GM12878 (cell line): Measurements from ENCODE around the gene GSG1L. TPM values are rescaled to one million over a fixed set of nuclear protein-coding genes. Genes with fewer than 3 reads are reported as not detected.

ENCODE experiments used
- ATAC-seq: fragments of 200-7000 bp; cut with Tn5 transposase; 3 replicates; pipeline ENCODE4 v1.9.1; 2020; ENCODE audit warnings: mild to moderate bottlenecking, moderate library complexity
- BruUV-seq: library from RNA; stranded (reverse); fragments of 400-500 nt; replicated peaks from 2 replicates; lab custom pipeline; 2021; lab: Mats Ljungman, UMichigan
- CTCF ChIA-PET: fragments of 300-600 bp; sonication (Branson Sonifier 250); formaldehyde crosslinking; extraction: SDS; loops from one replicate; lab custom pipeline; 2021; ENCODE audit warnings: inconsistent platforms; lab: Yijun Ruan, JAX
- POLR2A ChIA-PET: fragments of 350-600 bp; formaldehyde crosslinking; extraction: SDS; loops from one replicate; lab custom pipeline; 2021; ENCODE audit warnings: inconsistent platforms; lab: Charles Lee
- RAD21 ChIA-PET: fragments of 300-600 bp; sonication (Branson Sonifier 250); formaldehyde crosslinking; loops from one replicate; lab custom pipeline; 2023; ENCODE audit warnings: antibody characterized with exemption; ENCODE audit not compliant: unreplicated experiment; lab: Charles Lee
- SMC1A ChIA-PET: fragments of 300-600 bp; sonication (Branson Sonifier 250); formaldehyde crosslinking; loops from one replicate; lab custom pipeline; 2023; ENCODE audit not compliant: unreplicated experiment, uncharacterized antibody; lab: Charles Lee
- DNase-seq: peaks from one replicate; pipeline ENCODE4 v3.0.0-alpha.2; 2011; ENCODE audit warnings: low read depth, low spot score
- FAIRE-seq: peaks from 3 replicates; lab custom pipeline; 2011; peaks lifted over from hg19 to GRCh38; lab: Jason Lieb, UNC
- H2AFZ ChIP-seq: 2 replicates; pipeline ENCODE4 v1.6.0; 2011; ENCODE audit warnings: low read depth, low read length, control low read depth; ENCODE audit not compliant: control insufficient read depth
- H3K27ac ChIP-seq: 2 replicates; pipeline ENCODE4 v1.5.1; 2011; ENCODE audit warnings: control low read depth; ENCODE audit not compliant: control insufficient read depth, insufficient read depth
- H3K27me3 ChIP-seq, 2 experiments: replicated peaks in 1 of 2; 2 replicates each; pipeline versions ENCODE4 v1.6.0 to v1.6.1; 2011; ENCODE audit warnings: low read length in 1 of 2; ENCODE audit not compliant: control insufficient read depth in 2 of 2, insufficient read depth in 2 of 2
- H3K36me3 ChIP-seq, 2 experiments: 2 replicates each; pipeline ENCODE4 v1.5.1; 2011; ENCODE audit warnings: low read length in 1 of 2; ENCODE audit not compliant: control insufficient read depth in 2 of 2, insufficient read depth in 2 of 2
- H3K4me1 ChIP-seq: 2 replicates; pipeline ENCODE4 v1.6.1; 2011; ENCODE audit warnings: mild to moderate bottlenecking, low read length, moderate library complexity, mixed read lengths; ENCODE audit not compliant: control insufficient read depth, insufficient read depth
- H3K4me2 ChIP-seq: 2 replicates; pipeline ENCODE4 v1.6.0; 2011; ENCODE audit warnings: control low read depth; ENCODE audit not compliant: control insufficient read depth, insufficient read depth
- H3K4me3 ChIP-seq: fragments of 200-600 bp; sonication (generic); 2 replicates; pipeline ENCODE4 v1.5.1; 2016
- H3K79me2 ChIP-seq: 2 replicates; pipeline ENCODE4 v1.6.0; 2011; ENCODE audit warnings: low read length; ENCODE audit not compliant: control insufficient read depth, insufficient read depth
- H3K9ac ChIP-seq: 2 replicates; pipeline ENCODE4 v1.8.0; 2011; ENCODE audit warnings: low read length, control low read depth, mixed read lengths; ENCODE audit not compliant: control insufficient read depth, insufficient read depth
- H3K9me3 ChIP-seq: replicated peaks from 3 replicates; pipeline ENCODE4 v1.5.1; 2011; ENCODE audit warnings: mild to moderate bottlenecking, low read length; ENCODE audit not compliant: control insufficient read depth, insufficient read depth
- H4K20me1 ChIP-seq: 2 replicates; pipeline ENCODE4 v1.6.0; 2011; ENCODE audit not compliant: control insufficient read depth, insufficient read depth
- E4F1 ChIP-seq: fragments of 450-650 bp; IDR thresholded peaks from 2 replicates; pipeline ENCODE4 v1.6.1; 2018; ENCODE audit warnings: borderline replicate concordance, mild to moderate bottlenecking; ENCODE audit not compliant: partially characterized antibody
- EED ChIP-seq: sonication (generic); IDR thresholded peaks from 2 replicates; pipeline ENCODE4 v1.6.1; 2016; ENCODE audit warnings: antibody characterized with exemption, low read depth
- MXI1 ChIP-seq: fragments of 150-350 bp; IDR thresholded peaks from 2 replicates; pipeline ENCODE4 v1.6.1; 2011; ENCODE audit warnings: low read depth, mild to moderate bottlenecking, inconsistent platforms, low read length, improper control_type of control experiment
- RAD21 ChIP-seq: IDR thresholded peaks from 2 replicates; pipeline ENCODE4 v1.6.1; 2011; ENCODE audit warnings: mild to moderate bottlenecking, low read depth, low read length, moderate library complexity; ENCODE audit not compliant: insufficient read depth
- RAD51 ChIP-seq: fragments of 450-650 bp; IDR thresholded peaks from 2 replicates; pipeline ENCODE4 v1.6.1; 2016; ENCODE audit warnings: moderate library complexity, mild to moderate bottlenecking, inconsistent platforms
- WGBS: methylation state at CpG from one replicate; pipeline ENCODE4 v1.1.6; 2016; ENCODE audit warnings: low lambda C conversion rate; ENCODE audit not compliant: insufficient replicate concordance, insufficient coverage; ENCODE audit errors: missing lambda C conversion rate; 5-methylcytosine and 5-hydroxymethylcytosine counted together
- in situ Hi-C: fragments of 300-500 bp; cut with MboI; formaldehyde crosslinking; loops from 9 replicates; pipeline ENCODE4 v1.14.3; 2018; ENCODE audit warnings: mixed read lengths
- intact Hi-C: fragments of 100-400 bp; cut with micrococcal nuclease; formaldehyde crosslinking; loops from one replicate; pipeline ENCODE4 v1.14.2; 2022; ENCODE audit not compliant: unreplicated experiment
- polyA plus RNA-seq, 11 experiments: library from polyadenylated mRNA; depleted of rRNA in 4 of 11; unstranded in 6 of 11; stranded (reverse) in 5 of 11; fragments of >200 nt; fragmentation: Nextera tagmentation in 4 of 11; fragmentation: Illumina TruSeq in 1 of 11; extraction: Ambion mirVana in 4 of 11; extraction: Trizol in 1 of 11; gene quantifications; 1 replicate in 1 of 11; 2 replicates in 10 of 11; pipeline versions ENCODE4 v1.2.1 to v1.2.3, GENCODE V29; 2011 to 2016; ENCODE audit warnings: inconsistent platforms in 2 of 11, missing spikeins in 2 of 11, low read depth in 1 of 11
- total RNA-seq, 4 experiments: library from RNA; depleted of rRNA in 3 of 4; stranded (reverse); fragments of >200 nt in 3 of 4; fragmentation: Illumina TruSeq in 1 of 4; extraction: Trizol in 1 of 4; gene quantifications; 2 replicates each; pipeline versions ENCODE4 v1.2.1 to v1.2.3, GENCODE V29; 2013 to 2021
- TF ChIP-seq, protein P1 (sequence below), 3 experiments: IDR thresholded peaks in 2 of 3; conservative IDR thresholded peaks in 1 of 3; 2 replicates each; pipeline ENCODE4 v1.5.1; 2011; ENCODE audit warnings: low read depth in 3 of 3, low read length in 3 of 3, mild to moderate bottlenecking in 3 of 3, control low read depth in 2 of 3, moderate library complexity in 2 of 3, inconsistent platforms in 1 of 3, mixed read lengths in 1 of 3; ENCODE audit not compliant: control insufficient read depth in 2 of 3, insufficient read depth in 1 of 3; ENCODE audit errors: extremely low read depth in 1 of 3

GSG1L gene
- total and polyA plus RNA-seq, 10 of the 15 experiments (the other 5 are each of a cell fraction or from before 2014, with no cell fraction given) = not detected

DNA sequence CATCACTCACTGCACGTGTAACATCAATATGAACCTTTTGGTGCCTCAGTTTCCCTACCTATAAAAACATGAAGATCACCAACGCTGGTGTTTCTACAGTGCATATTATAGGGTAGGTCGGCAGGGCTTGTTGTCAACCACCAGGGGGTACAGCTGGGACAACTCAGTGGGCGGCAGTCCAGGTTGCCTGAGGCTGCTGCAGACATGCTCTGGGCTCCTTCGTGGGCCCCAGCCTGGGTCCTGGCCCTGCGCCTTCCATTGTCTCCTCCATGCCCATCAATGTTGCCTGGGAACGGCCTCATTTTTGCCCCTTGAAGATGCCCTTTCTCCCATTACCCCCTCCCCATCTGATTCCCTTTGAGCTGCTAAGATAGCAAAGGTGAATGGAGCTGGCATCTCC is 89.8 kb downstream of the GSG1L start:
- no peak overlapping the region for H3K9ac ChIP-seq
- ChIA-PET SMC1A (interaction anchor here (1.9 to 4.0 kb wide), 4 partner anchors 97 to 333 kb away, joined by 5 to 18 read pairs (median 12); no protein-coding TSS in a partner anchor), RAD21 (interaction anchor here (1.2 to 3.1 kb wide), 2 partner anchors 99 to 244 kb away, joined by 4 to 34 read pairs; no protein-coding TSS in a partner anchor), CTCF (interaction anchor here (1.4 to 3.1 kb wide), 4 partner anchors 97 to 334 kb away, joined by 4 to 51 read pairs (median 6); no protein-coding TSS in a partner anchor), POLR2A (no interaction called here)
- no peak overlapping the region for H3K4me3 ChIP-seq
- no peaks in the 10 kb centered on the region for H3K79me2 ChIP-seq
- no peaks in the 10 kb centered on the region for H3K9me3 ChIP-seq
- FAIRE-seq = no peak
- intact Hi-C loops = no loop called here
- in situ Hi-C loops = no loop called here
- no TSS peak for BruUV-seq
- peak; percentile 50; the same call in 1 of the 3 replicates for ATAC-seq
- TF ChIP-seq RAD51 = no peak
- TF ChIP-seq, protein P1, sequence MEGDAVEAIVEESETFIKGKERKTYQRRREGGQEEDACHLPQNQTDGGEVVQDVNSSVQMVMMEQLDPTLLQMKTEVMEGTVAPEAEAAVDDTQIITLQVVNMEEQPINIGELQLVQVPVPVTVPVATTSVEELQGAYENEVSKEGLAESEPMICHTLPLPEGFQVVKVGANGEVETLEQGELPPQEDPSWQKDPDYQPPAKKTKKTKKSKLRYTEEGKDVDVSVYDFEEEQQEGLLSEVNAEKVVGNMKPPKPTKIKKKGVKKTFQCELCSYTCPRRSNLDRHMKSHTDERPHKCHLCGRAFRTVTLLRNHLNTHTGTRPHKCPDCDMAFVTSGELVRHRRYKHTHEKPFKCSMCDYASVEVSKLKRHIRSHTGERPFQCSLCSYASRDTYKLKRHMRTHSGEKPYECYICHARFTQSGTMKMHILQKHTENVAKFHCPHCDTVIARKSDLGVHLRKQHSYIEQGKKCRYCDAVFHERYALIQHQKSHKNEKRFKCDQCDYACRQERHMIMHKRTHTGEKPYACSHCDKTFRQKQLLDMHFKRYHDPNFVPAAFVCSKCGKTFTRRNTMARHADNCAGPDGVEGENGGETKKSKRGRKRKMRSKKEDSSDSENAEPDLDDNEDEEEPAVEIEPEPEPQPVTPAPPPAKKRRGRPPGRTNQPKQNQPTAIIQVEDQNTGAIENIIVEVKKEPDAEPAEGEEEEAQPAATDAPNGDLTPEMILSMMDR (IDR thresholded peaks at IDR 0.05 in 2 of 3, conservative IDR thresholded peaks at IDR 0.05 in 1 of 3; ENCODE audit: control insufficient read depth in 2 of 3, extremely low read depth in 1 of 3, insufficient read depth in 1 of 3, low read depth in 3 of 3, low read length in 3 of 3) = peak in 1 of 3 experiments; percentile 18; a peak in 1 of 6 replicates
- DNase-seq = no peak
- 7% methylated on average over 7 of the region's 7 CpGs for WGBS
- H3K36me3 ChIP-seq = no peaks in the 10 kb centered on the region
- H3K4me1 ChIP-seq = no peaks in the 10 kb centered on the region
- no peak overlapping the region for H3K27ac ChIP-seq
- no peaks in the 10 kb centered on the region for H3K27me3 ChIP-seq
- H3K4me2 ChIP-seq = no peak overlapping the region
- no peak overlapping the region for H2AFZ ChIP-seq
- H4K20me1 ChIP-seq = no peaks in the 10 kb centered on the region

DNA sequence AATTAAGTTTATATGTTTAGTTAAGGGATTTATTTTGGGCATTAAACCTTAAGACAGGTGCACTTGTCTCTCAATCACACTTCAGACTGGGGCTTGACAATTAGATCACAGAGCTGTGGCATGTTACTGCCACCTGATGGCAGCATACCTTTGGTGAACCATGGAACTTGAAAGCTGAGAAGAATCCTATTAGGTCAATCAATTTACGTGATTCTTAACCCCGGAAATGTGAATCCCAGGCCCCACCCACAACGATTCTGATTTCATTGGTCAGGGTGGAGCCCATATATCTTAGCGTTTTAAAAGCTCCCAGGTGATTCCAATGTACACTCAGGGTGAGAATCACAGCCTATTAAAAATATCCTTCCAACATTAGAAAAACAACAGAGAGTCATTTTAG is 91.0 kb downstream of the GSG1L start:
- ChIA-PET SMC1A (interaction anchor here (0.7 to 4.0 kb wide), 6 partner anchors 98 to 332 kb away, joined by 3 to 18 read pairs (median 7); no protein-coding TSS in a partner anchor), RAD21 (interaction anchor here (1.1 to 3.1 kb wide), 6 partner anchors 98 to 333 kb away, joined by 4 to 34 read pairs (median 4); no protein-coding TSS in a partner anchor), CTCF (interaction anchor here (0.5 to 3.1 kb wide), 21 partner anchors 9 to 349 kb away, joined by 3 to 51 read pairs (median 4); no protein-coding TSS in a partner anchor), POLR2A (no interaction called here)
- intact Hi-C loops (loop anchor here (1.0 kb wide), 2 partner anchors 98 to 246 kb away; no protein-coding TSS in a partner anchor), in situ Hi-C loops (no loop called here)
- DNase-seq = peak; percentile 17
- FAIRE-seq = peak; percentile 61
- H3K4me1 ChIP-seq = no peaks in the 10 kb centered on the region
- peak; percentile 90 for ATAC-seq
- 0% methylated on average over 4 of the region's 4 CpGs for WGBS
- H3K27me3 ChIP-seq = no peaks in the 10 kb centered on the region
- no TSS peak for BruUV-seq
- no peaks in the 10 kb centered on the region for H3K79me2 ChIP-seq
- H2AFZ ChIP-seq = peak overlapping the region; percentile 15; the same call in 1 of the 2 replicates
- H4K20me1 ChIP-seq = no peaks in the 10 kb centered on the region
- H3K9ac ChIP-seq = no peak overlapping the region
- no peak overlapping the region for H3K4me3 ChIP-seq
- H3K27ac ChIP-seq = no peak overlapping the region
- H3K4me2 ChIP-seq = no peak overlapping the region
- no peaks in the 10 kb centered on the region for H3K9me3 ChIP-seq
- no peaks in the 10 kb centered on the region for H3K36me3 ChIP-seq
- TF ChIP-seq MXI1 = no peak
- TF ChIP-seq E4F1 = no peak
- TF ChIP-seq, protein P1 (IDR thresholded peaks at IDR 0.05 in 2 of 3, conservative IDR thresholded peaks at IDR 0.05 in 1 of 3; ENCODE audit: control insufficient read depth in 2 of 3, extremely low read depth in 1 of 3, insufficient read depth in 1 of 3, low read depth in 3 of 3, low read length in 3 of 3) = peak; percentile 69 to 73 (median 71)
- no peak for TF ChIP-seq EED
- peak; percentile 58 for TF ChIP-seq RAD21
